ENCODE measurements around the gene NOG. TPM values are rescaled to one million over a fixed set of nuclear protein-coding genes. Genes with fewer than 3 reads are reported as not detected.

Gene NOG
- total RNA-seq, 1 experiment from 2014 or later = 0.32 TPM

GRCh38 chr17:56577190-56577842 lies 16.2 kb upstream of the NOG start:
- Mint-ChIP-seq H3K27me3 (ENCODE audit: insufficient read depth, unreplicated experiment) (peaks cover 16% of the 10 kb centered on the region), H3K9me3 (ENCODE audit: unreplicated experiment) (no peaks in the 10 kb centered on the region), H3K4me3 (ENCODE audit: unreplicated experiment) (no peak overlapping the region), H3K36me3 (ENCODE audit: insufficient read depth, unreplicated experiment) (no peaks in the 10 kb centered on the region), H3K4me1 (ENCODE audit: low read depth, unreplicated experiment) (no peaks in the 10 kb centered on the region), H3K27ac (ENCODE audit: unreplicated experiment) (no peak overlapping the region)
- no peaks in the 10 kb centered on the region for H3K4me1 ChIP-seq
- no peaks in the 10 kb centered on the region for H3K9me3 ChIP-seq
- H3K36me3 ChIP-seq (ENCODE audit: control insufficient read depth, insufficient read depth, low read length) = no peaks in the 10 kb centered on the region
- no TSS peak for BruUV-seq (replicated peaks)
- no peaks in the 10 kb centered on the region for H3K27me3 ChIP-seq (replicated peaks; ENCODE audit: control insufficient read depth, insufficient read depth, low read length)
- ChIA-PET CTCF (no interaction called here), POLR2A (no interaction called here)
- no peak overlapping the region for H3K4me3 ChIP-seq (ENCODE audit: low read depth, low read length)
- no peak for DNase-seq
- intact Hi-C loops (cut with micrococcal nuclease; ENCODE audit: unreplicated experiment) = no loop called here
- TF ChIP-seq CTCF (IDR thresholded peaks at IDR 0.05; ENCODE audit: insufficient read depth in 1 of 2, low read depth in 1 of 2, low read length in 1 of 2, severe bottlenecking in 1 of 2, unreplicated experiment in 1 of 2) = no peak

GRCh38 chr17:56577843-56578204 lies 15.7 kb upstream of the NOG start:
- Mint-ChIP-seq H3K4me3 (ENCODE audit: unreplicated experiment) (no peak overlapping the region), H3K9me3 (ENCODE audit: unreplicated experiment) (no peaks in the 10 kb centered on the region), H3K27me3 (ENCODE audit: insufficient read depth, unreplicated experiment) (peaks cover 18% of the 10 kb centered on the region), H3K4me1 (ENCODE audit: low read depth, unreplicated experiment) (no peaks in the 10 kb centered on the region), H3K36me3 (ENCODE audit: insufficient read depth, unreplicated experiment) (no peaks in the 10 kb centered on the region), H3K27ac (ENCODE audit: unreplicated experiment) (no peak overlapping the region)
- BruUV-seq (replicated peaks) = no TSS peak
- no peak for DNase-seq
- Histone ChIP-seq H3K4me1 (no peaks in the 10 kb centered on the region), H3K27me3 (replicated peaks; ENCODE audit: control insufficient read depth, insufficient read depth, low read length) (no peaks in the 10 kb centered on the region), H3K36me3 (ENCODE audit: control insufficient read depth, insufficient read depth, low read length) (no peaks in the 10 kb centered on the region), H3K4me3 (ENCODE audit: low read depth, low read length) (no peak overlapping the region), H3K9me3 (no peaks in the 10 kb centered on the region)
- TF ChIP-seq CTCF (IDR thresholded peaks at IDR 0.05; ENCODE audit: insufficient read depth in 1 of 2, low read depth in 1 of 2, low read length in 1 of 2, severe bottlenecking in 1 of 2, unreplicated experiment in 1 of 2) = no peak
- intact Hi-C loops (cut with micrococcal nuclease; ENCODE audit: unreplicated experiment) = no loop called here
- ChIA-PET POLR2A (no interaction called here), CTCF (no interaction called here)

- no peaks in the 10 kb centered on the region for H3K36me3 ChIP-seq (ENCODE audit: control insufficient read depth, insufficient read depth, low read length)
- ChIA-PET POLR2A (no interaction called here), CTCF (interaction anchor here (0.5 kb wide), 1 partner anchor 379 kb away, joined by 6 read pairs; the partner anchor contains the start of gene COIL)
- no peak overlapping the region for H3K27ac Mint-ChIP-seq (ENCODE audit: unreplicated experiment)
- no peak overlapping the region for H3K4me3 ChIP-seq (ENCODE audit: low read depth, low read length)
- H3K36me3 Mint-ChIP-seq (ENCODE audit: insufficient read depth, unreplicated experiment) = no peaks in the 10 kb centered on the region
- H3K4me1 ChIP-seq = no peaks in the 10 kb centered on the region
- no peaks in the 10 kb centered on the region for H3K9me3 Mint-ChIP-seq (ENCODE audit: unreplicated experiment)
- no peaks in the 10 kb centered on the region for H3K4me1 Mint-ChIP-seq (ENCODE audit: low read depth, unreplicated experiment)
- no peaks in the 10 kb centered on the region for H3K9me3 ChIP-seq
- peaks cover 21% of the 10 kb centered on the region for H3K27me3 Mint-ChIP-seq (ENCODE audit: insufficient read depth, unreplicated experiment)
- no peaks in the 10 kb centered on the region; the same call in 1 of the 2 replicates for H3K27me3 ChIP-seq (replicated peaks; ENCODE audit: control insufficient read depth, insufficient read depth, low read length)
- intact Hi-C loops (cut with micrococcal nuclease; ENCODE audit: unreplicated experiment) = no loop called here
- no peak for DNase-seq
- no TSS peak for BruUV-seq (replicated peaks)
- H3K4me3 Mint-ChIP-seq (ENCODE audit: unreplicated experiment) = no peak overlapping the region
- TF ChIP-seq CTCF (IDR thresholded peaks at IDR 0.05; ENCODE audit: insufficient read depth in 1 of 2, low read depth in 1 of 2, low read length in 1 of 2, severe bottlenecking in 1 of 2, unreplicated experiment in 1 of 2) = no peak
These were observed 11.6 kb upstream of the NOG start for GRCh38 chr17:56581635-56582627.
